Activated CD4-positive, alpha-beta T cell treated with anti-CD3 and anti-CD28 coated beads, Interleukin-2, amount 50 U/mL, for 24 hours (primary cell): ENCODE results near the gene SMTNL1.

Experiments used
- DNase-seq, 2 donors: peaks; one replicate each; pipeline ENCODE4 v3.0.0-alpha.2; 2020; ENCODE audit warnings: low read depth in 1 of 2, low spot score in 1 of 2

SMTNL1 gene, protein sequence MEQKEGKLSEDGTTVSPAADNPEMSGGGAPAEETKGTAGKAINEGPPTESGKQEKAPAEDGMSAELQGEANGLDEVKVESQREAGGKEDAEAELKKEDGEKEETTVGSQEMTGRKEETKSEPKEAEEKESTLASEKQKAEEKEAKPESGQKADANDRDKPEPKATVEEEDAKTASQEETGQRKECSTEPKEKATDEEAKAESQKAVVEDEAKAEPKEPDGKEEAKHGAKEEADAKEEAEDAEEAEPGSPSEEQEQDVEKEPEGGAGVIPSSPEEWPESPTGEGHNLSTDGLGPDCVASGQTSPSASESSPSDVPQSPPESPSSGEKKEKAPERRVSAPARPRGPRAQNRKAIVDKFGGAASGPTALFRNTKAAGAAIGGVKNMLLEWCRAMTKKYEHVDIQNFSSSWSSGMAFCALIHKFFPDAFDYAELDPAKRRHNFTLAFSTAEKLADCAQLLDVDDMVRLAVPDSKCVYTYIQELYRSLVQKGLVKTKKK

DNA sequence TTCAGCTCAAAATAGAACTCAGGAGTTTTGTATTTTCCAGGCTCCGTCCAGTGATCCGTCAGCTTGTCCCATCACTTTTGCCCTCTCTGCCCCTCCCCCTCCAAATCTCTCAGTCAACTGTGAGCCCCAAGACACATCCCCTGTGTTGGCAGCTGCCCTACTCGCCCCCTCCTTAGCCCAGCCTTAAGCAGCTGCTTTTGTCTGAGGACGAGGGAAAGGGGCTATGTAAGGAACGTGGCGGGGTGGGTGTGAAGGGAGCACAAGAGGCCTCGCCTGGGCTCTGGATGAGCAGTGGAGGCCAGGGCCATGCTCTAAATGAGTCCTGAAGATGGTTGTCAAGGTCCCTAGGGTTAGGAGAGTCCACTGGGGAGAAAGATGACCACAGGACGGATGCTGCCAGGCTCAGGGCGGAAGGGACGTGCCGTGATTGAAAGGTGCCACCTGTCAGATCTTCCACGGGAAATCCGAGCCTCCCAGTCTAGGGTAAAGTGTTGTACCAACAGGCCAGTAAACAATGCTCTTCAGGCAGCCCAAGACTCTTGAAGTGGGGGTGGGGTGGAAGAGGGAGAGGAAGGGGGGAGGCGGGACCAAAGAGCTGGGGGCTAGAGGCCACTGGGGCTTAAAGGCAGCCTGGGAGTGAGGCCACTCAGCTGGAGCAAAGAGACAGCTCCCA lies at the start of gene SMTNL1:
TSS of gene SMTNL1 (plus strand) at position 649 of the 673 bp plus-strand sequence. CDS start 5,048 bp downstream, outside the sequence.
- DNase-seq = no peak

DNA sequence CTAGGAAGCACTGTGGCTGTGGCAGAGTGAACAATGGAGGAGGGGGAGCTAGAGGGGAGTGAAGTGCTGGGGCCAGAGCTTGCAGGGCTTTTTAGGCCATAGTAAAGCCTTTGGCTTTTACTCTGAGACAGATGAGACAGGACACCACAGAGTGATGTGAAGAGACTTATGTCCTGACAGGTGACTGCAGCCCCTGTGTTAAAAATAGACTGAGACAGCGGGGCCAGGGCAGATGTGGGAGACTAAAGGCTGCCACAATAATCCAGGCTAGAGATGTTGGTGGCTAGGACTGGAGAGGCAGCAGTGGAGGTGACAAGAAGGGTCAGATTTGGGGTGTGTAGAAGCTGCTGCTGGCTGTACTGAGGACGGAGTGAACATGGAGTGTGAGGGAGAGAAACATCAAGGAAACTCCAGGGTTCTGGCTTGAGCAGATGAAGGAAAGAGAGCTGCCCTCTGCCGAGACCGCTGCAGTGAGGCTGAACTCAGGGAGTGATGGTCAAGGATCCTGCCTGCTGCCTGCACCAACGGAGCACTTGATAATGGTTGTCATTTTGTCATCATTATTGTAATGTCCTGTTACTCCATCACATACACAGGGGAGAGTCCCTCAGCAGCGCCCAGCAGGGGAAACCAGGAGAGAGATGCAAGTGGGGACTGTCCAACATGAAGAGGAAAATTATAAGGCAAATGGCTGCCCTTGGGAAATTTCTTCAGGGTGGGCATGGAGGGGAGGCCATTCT lies 49.3 kb upstream of the SMTNL1 start:
- no peak for DNase-seq

DNA sequence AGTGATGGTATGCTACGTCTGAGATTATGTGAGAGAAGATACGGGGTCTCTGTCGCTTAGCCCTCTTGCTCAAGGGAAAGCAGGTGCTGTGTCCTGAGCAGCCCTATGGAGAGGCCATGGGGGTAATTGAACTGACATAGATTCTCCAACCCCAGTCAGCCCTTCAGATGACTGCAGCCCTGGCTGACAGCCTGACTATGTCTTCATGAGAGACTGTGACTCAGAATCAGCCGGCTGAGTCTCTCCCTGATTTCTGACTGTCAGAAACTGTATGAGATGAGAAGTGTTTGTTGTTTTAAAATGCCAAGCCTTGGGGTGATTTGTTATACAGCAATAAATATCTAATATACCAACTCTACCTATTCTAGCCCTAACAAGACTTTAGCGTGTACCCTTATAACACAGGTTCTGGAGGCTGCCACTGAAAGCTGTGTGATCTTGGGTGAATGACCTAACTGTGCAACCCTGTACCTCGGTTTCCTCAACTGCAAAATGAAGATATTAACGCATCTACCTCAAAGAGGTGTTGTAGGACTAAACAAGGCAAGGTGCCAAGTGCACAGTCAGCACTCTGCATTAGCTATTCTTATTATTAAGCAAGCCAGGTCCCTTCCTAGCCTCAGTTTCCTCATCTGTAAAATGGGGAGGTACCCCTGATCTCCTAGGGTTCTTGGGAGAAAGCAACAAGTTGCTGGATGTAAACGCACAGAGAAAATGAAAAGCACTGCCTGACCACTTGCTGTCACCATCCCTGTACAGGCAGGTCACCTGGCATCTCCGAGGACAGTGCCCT lies 46.7 kb upstream of the SMTNL1 start:
- DNase-seq = no peak

DNA sequence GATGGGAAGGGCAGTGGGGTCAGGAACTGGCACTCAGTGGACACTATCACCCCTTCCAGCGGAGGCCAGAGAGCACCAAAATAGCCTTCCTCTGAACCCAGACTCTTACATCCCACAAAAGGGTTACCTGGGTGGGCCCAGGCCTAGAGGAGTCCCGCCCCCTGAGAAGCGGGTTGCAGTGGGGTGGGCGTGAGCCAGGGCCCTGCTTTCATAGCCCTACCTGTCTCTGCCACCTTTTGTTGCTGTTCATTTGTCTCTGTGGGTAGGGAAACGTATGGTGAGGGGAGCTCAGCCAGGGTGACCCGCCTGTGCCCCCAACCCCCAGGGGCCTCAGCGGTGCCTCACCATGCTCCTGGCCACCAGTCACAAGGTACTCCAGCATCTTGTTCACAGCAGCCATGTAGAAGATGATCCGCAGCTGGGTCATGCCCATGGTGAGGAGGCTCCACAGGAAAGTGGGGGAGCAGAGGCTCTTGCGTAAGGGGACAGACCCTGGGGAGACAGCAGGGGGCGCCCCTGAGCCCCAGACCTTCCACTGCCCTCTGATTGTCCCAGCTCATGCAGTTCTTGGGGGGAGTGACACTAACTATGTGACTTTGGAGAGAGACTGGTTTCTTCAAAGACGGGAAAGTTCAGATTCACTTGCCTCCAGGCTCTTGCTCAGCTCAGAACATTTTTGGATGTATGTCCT lies 45.9 kb upstream of the SMTNL1 start:
- no peak for DNase-seq

DNA sequence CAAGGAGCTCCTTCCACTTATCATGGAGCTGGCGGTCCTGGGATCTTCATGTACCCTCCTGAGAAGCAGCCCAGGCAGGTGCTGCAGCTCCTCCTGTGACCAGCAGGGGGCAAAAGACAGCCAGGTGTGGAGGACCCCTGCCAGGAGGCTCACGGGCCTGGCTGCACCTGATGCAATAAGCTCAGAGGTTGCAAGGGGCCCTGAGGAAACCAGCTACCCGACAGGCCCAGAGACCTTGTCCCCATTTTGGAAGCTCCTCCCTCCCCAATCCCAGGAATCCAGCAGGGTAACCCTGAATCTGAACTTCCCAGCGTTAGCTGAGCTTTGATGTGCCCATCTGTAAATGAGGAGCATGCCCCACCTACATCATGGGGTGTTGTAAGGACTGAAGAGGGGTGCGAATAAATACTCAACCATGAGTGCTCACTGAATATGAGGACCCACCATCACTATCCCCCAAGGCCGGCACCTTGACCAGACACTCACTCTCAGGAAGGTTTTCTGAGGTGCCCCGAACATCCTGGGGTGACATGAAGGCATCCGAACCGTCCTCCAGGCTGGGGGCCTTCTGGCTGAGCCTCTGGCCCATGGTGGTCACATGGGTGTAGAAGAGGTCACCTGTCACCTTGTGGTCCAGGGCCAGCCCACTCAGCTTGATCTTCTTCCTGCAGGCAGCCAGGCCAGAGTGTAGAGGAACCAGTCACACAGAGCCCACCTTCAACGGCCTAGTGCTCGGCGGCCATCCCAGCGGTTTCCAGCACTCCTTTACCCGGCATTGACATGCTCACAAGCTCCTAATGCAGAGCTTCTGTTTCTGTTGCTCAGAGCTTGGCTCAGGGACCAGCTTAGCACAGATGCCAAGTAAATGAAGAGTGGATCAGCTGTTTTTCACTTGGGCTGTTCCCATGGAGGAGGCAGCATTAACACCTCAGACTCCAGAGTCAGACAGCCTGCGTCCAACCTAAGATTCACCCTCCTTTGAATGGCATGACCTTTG lies 43.6 kb upstream of the SMTNL1 start:
- peak; percentile 61 to 68 for DNase-seq

DNA sequence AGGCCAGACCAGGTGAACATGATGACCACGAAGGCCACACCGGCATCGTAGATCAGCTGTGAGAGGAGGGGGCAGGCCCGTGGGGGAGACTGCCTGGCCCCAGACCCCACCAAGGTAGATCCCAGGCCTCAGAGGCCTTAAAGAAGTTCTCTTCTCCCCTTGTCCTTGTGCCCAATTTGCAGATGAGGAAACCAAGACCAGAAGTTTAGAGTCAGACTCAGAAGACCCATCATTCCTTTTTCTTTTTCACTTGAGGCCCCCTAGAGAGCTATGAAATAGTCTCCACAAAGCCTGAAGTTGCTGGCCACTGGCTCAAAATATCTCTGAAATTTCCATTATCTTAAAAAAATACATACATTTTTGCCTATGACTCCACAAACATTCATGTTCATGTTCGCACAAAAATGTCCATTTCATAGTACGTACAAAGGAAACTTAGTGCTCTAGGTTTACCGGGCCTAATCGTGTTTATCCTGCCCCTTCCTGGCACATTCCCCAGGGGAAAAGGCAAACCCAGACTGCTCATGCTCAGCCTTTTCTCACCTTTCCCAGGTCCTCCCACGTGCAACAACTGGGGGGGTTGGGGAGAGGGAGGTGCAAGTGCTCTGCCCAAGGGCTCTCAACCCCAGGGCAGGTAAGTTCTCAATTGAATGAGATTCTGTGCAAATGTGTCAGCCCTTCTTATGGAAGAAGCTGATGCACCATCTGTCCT lies 41.1 kb upstream of the SMTNL1 start:
- DNase-seq = no peak

DNA sequence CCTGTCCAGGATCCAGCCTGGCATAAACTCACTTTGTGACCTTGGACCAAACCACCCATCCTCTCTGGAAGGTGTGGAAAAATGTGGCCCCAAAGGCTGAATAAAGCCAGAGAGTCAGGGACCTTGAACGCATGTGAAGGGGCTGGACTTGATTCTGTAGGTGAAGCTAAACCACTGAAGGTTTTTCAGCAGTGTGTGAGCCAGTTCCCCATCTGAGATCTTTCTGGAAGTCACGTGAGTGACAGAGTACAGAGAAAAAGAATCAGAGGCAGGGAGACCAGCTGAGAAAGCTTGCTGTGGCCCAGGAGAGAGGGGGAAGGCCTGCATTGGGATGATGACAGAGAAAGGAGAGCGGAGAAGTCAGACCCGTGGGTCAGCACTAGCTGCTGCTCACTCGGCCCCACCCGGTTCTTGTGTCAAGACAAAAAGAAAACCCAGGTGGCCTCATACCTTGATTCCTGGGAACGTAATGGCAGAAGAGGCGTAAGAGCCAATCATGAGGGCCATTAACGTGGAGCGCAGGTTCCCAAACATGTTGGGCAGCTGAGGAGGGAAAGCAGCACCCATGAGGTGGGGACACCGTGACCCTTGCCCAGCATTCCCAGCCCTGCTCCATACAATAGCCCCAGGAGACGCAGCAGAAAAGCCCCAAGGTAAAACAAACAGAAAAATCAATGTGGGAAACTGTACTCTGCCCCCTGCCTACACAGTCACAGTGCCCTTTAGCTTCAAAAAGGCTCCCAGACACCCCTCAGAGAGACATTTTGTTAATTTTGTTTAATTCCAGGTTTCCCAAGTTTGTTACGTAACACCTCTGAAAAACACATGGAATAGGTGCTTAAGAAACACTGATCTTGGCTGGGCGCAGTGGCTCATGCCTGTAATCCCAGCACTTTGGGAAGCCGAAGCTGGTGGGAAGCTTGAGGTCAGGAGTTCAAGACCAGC lies 39.8 kb upstream of the SMTNL1 start:
- no peak for DNase-seq

DNA sequence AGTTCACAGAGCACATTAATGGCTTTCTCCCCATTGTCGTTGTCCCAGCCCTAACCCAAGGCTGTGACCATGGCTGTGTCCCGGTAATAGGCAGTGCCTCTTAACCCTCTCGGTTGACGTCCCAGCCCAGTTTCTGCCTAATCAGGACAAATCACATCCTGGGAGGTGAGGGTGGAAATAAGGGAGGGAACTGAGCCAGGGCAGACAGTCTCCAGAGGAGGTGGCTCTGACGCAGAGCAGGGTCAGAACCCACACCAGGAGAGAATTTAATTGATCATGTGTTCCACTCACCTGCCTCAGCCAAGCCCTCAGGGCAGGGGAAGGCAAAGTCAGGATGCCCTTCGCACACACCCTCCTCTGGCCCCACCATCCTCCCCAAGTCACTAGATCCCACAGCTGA lies 38.9 kb upstream of the SMTNL1 start:
- DNase-seq = no peak

DNA sequence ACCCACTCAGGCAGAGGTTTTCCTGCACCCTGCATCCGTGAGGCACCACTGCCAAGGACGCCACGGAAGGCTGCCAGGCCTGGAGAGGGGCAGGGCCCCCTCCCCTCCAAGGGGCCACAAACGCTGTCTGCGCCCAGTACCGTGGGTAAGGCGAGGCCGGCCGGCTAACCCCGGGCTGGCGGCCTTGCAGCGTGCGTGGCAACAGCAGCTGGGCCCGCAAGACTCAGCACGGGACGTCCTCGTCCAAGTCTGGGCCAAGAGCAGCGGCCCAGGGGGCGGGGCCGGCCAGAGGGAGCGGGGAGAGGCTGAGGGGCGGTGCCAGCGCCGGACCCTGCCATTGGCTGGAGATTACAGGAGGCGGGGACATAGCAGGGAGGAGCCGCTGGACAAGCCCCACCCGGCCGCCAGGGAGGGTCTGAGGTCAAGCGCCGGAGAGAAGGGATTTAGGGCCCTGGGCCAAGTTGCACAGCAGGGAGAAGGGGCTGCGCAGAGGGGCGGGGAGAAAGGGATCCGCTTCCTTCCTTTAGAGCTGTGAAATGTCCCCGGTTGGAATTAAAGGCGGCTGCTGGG lies 37.9 kb upstream of the SMTNL1 start:
- no peak for DNase-seq

DNA sequence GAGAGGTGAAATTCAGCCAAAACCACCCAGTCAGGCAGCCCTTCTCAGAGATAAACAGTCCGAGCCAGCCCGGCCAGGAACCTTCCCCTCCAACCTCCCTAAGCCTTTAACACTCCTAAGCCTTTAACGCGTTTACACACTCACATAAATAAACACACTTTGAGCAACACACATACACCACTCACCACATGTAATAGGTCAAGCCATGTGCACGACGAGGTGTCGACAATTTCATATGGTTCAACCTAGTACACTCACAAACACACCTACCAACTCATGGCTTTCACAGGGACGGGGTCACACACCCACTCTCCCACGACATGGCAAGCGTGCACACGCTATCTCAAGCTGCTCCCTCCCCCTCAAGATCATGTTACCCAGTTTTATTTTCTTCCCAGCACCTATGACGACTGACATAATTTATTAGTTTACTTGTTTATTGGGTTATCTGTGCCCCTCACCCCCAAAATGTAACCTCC lies 37.4 kb upstream of the SMTNL1 start:
- DNase-seq = no peak

DNA sequence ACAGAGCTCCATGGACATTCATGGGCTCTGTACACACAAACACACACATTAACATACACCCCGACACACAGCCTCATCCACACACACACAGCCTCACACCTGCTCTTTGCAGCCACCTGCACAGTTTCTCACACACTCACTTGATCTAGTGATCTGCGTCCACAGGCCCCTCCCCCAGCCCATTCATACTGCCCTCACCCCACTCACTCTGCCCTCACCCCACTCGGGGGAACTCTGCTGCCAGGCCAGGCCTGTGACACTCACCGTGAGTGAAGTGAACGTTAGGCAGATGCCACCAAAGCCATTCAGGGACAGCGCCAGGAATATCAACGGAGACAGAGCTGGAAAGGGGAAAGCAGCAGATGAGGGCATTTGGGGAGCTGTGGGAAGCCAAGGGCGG lies 36.9 kb upstream of the SMTNL1 start:
- DNase-seq = no peak

DNA sequence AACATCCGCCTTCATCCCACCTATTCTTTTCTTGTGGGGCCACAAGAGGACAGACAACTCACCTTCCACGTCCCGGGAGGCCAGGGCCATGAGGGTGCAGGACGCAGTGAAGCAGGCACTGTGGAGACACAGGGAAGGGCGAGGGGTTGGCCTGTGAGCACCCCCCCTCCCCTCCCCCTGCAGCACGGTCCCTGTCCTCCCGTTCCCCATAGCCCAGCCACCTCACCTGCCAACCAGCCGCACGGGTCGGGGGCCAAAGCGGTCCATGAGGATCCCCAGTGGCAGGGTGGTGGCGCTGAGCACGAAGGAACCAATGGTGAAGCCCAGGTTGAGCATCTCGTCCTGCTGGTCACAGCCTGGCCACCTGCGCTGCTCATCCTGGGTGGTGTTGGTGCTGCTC lies 36.5 kb upstream of the SMTNL1 start:
- no peak for DNase-seq

DNA sequence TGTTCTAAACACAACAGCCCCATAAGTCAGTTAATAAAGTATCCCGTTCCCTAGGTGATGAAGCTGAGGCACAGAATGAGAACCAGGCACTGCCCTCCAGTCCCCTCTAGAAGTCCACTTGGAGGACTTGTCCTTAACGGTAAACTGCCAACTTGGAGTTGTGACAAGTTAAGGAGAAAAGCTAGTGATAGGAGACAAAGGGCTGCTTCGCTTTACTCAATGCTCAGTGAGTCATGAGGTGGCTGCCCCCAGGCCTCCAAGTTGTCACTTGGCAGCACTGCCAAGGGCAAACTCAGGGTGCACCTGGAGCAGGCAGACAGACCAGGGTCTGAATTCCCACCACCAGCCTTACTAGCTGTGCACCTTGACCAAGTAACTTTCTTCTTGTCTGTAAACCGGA lies 35.4 kb upstream of the SMTNL1 start:
- DNase-seq = no peak

DNA sequence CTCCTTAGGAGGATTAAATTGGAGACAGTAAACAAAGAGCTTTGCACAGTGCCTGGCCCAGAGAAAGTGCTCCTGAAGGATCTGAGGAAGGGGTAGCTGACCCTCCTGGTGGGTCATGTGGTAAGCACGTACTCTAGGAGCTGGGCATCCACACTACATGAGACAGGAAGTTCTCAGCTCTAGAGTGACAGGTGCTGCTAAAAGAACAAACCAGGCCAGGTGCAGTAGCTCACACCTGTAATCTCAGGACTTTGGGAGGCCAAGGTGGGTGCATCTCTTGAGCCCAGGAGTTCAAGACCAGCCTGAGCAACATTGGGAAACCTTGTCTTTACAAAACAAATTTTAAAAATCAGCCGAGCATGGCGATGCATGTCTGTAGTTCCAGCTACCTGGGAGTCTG lies 35.0 kb upstream of the SMTNL1 start:
- no peak for DNase-seq

DNA sequence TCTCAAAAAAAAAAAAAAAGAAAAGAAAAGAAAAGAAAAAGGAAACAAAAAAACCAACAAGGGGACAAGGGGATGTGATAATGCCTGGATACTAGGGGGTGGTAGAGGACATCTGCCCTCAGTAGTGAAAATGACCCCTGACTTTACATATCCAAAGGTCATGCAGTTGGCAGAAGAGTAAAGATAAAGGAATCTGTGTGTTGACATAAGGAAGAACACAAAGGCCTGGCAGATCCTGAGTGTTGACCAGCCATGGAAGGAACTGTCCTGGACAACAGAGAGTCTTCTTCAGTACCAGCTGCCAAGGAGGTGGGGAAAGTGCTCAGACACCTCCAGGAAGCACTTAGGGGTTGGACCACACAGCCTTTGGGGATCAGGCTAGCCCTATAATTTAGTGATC lies 34.5 kb upstream of the SMTNL1 start:
- DNase-seq = no peak

DNA sequence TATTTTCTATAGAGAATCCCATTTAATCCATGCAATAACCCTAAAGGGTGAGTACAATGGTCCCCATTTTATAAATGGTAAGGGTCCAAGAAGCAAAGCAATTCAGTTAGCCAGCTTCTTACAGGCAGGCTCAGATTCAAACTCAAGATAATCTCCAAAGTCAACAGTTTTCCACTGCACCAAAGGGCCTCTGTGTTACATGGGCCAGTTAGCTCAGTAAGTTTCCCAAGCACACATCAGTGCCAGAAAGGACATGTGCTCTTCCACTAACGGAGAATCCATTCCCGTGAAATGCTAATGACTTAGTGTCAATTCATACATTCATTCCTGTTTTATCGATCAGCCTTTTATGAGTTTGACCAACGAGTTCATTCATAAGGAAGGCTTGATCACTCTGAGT lies 32.9 kb upstream of the SMTNL1 start:
- no peak for DNase-seq

DNA sequence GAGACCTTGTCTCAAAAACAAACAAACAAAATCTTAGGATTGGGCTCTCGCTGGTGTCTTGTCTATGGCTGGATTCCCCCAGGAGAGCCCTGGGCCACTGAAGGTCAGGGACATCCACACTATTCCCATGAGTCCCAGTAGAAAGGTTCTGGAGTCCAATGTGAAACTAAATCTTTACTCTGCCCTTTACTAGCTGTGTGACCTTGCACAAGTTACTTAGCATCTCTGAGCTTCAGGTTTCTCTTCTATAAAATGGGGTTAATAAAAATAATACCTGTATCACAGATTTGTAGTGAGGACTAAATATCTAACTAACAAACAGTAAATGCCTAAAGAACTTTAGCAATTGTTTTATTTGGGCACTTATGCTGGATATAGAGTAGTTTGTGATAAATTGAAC lies 30.9 kb upstream of the SMTNL1 start:
- DNase-seq = no peak
